WERI-Rb-1 (cell line): ENCODE measurements around the gene NKX1-1.

Experiments
- DNase-seq: peaks from one replicate; pipeline ENCODE4 v3.0.0-alpha.2; 2020
- H3K27ac ChIP-seq: fragments of 250-450 bp; sonication (Bioruptor Pico); 2 replicates; pipeline ENCODE4 v1.5.1; 2020; ENCODE audit warnings: mild to moderate bottlenecking, moderate library complexity
- H3K27me3 ChIP-seq: fragments of 250-450 bp; sonication (Bioruptor Pico); 2 replicates; pipeline ENCODE4 v1.5.1; 2021; ENCODE audit warnings: mild to moderate bottlenecking, low read depth, moderate library complexity; ENCODE audit not compliant: insufficient read depth, severe bottlenecking
- H3K36me3 ChIP-seq: fragments of 250-450 bp; sonication (Bioruptor Pico); 2 replicates; pipeline ENCODE4 v1.5.1; 2020; ENCODE audit warnings: mild to moderate bottlenecking, moderate library complexity
- H3K4me3 ChIP-seq: 2 replicates; pipeline ENCODE4 v1.5.1; 2011; ENCODE audit warnings: low read depth, mild to moderate bottlenecking, control low read depth, low read length
- H3K9me3 ChIP-seq: fragments of 250-450 bp; sonication (Bioruptor Pico); 2 replicates; pipeline ENCODE4 v1.5.1; 2021; ENCODE audit warnings: mild to moderate bottlenecking, moderate library complexity; ENCODE audit not compliant: severe bottlenecking
- CTCF ChIP-seq: IDR thresholded peaks from 2 replicates; pipeline ENCODE4 v1.5.1; 2011; ENCODE audit warnings: low read depth, mild to moderate bottlenecking, control low read depth, inconsistent platforms, low read length

The NKX1-1 gene

DNA sequence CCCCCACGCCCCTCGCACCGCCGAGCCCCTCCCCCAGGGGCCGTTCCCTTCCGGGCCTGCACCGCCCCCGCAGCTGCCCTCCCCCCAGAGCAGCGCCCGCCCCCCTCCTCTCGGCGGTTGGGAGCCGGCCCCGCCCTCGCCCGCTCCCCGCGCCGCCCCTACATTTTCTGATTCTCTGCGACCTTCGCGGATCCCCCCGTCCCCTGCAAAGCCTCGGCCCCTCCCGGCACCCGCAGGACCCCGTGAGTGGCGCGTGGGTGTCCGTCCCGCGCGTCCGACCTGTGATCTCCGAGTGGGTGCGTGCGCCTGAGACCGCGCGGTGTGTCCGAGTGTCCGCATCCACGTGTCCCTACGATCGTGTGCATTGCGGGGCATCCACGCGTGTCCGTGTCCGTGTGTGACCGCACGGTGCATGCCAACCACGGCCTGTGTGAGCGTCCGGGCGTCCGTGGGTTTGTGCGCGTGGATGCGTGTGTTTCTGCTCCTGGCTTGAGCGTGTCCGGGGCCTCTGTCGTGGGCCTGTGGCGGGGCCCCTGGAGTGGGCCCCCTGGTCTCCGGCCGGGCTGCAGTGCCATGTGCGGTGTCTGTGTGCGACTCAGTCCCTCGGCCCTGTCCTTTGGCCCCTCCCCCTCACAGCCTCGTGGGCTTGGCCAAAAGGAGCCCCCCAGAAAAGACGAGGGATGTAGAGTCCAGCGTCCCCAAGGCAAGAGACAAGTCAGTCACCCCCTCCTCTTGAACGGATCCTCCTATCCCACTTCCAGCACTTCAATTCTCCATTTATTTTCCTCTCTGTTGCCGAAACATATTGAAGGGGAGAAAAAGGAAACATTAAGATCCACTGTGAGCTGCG lies 8.8 kb upstream of the NKX1-1 start:
- no peak overlapping the region for H3K27ac ChIP-seq
- H3K27me3 ChIP-seq = no peaks in the 10 kb centered on the region
- DNase-seq = peak; percentile 8
- no peak overlapping the region for H3K4me3 ChIP-seq
- H3K36me3 ChIP-seq = no peaks in the 10 kb centered on the region
- TF ChIP-seq CTCF = no peak
- no peaks in the 10 kb centered on the region for H3K9me3 ChIP-seq

DNA sequence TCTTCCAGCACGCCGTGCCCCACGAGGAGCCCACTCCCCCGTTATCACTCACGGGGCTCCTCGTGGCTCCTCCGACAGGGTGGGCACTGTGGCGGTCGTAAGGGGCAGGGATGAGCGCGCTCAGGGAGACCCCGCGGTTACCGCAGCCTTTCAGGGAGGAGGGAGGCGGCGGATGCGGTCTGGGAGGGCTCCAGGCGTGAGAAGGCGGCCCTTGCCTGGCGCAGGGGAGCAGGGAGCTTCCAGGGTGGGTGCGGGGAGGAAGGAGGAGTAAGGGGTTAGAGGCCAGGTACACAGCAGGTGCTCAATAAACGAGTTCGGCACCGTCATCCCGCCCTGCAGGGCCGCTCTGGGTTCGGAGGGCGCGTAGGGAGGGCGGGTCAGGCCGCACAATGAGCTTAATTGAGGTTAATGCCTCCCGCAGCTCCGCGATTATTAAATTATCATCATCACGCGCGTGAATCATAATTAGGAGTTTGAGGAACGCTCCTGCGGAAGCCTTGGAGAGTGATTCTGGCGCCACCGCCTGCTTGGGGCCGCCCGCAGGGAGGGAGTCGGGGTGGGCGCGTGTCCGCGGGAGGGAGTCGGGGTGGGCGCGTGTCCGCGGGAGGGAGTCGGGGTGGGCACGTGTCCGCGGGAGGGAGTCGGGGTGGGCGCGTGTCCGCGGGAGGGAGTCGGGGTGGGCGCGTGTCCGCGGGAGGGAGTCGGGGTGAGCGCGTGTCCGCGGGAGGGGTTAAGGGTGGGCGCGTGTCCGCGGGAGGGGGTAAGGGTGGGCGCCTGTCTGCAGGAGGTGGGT lies 7.6 kb upstream of the NKX1-1 start:
- H3K4me3 ChIP-seq = no peak overlapping the region
- no peak for DNase-seq
- H3K36me3 ChIP-seq = no peaks in the 10 kb centered on the region
- no peaks in the 10 kb centered on the region for H3K9me3 ChIP-seq
- no peak overlapping the region for H3K27ac ChIP-seq
- peaks cover 11% of the 10 kb centered on the region for H3K27me3 ChIP-seq
- no peak for TF ChIP-seq CTCF

DNA sequence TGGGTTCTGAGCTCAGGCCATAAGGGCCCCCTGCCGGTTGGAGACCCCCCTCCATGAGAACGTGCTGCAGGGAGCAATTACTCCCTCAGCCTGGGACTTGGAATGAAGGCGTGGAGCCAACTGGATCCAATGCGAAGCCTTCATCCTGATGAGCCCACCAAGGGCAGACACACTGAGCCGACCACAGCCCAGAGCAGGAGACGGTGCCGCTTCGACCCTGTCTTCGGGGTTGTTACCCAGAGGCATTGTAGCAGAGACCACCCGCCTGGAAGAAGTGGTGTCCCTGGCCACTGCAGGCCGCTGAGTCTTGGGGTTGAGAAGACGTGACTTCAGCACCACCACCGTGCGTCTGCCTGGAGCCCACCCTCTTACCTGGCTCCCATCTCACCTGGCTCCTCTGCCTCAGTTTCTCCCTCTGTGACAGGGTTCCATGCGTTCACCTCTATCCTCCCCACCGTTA lies 7.0 kb upstream of the NKX1-1 start:
- Histone ChIP-seq H3K27ac (no peak overlapping the region), H3K4me3 (no peak overlapping the region), H3K36me3 (no peaks in the 10 kb centered on the region), H3K27me3 (peaks cover 17% of the 10 kb centered on the region), H3K9me3 (no peaks in the 10 kb centered on the region)
- DNase-seq = no peak
- no peak for TF ChIP-seq CTCF

- no peaks in the 10 kb centered on the region for H3K9me3 ChIP-seq
- no peak overlapping the region for H3K27ac ChIP-seq
- no peaks in the 10 kb centered on the region for H3K36me3 ChIP-seq
- H3K4me3 ChIP-seq = no peak overlapping the region
- peaks cover 21% of the 10 kb centered on the region for H3K27me3 ChIP-seq
- TF ChIP-seq CTCF = no peak
- no peak for DNase-seq
Observed at GRCh38 chr4:1412376-1413203, 6.3 kb upstream of the NKX1-1 start.

- TF ChIP-seq CTCF = peak; percentile 38; the same call in 1 of the 2 replicates
- no peak overlapping the region for H3K4me3 ChIP-seq
- no peak for DNase-seq
- no peaks in the 10 kb centered on the region for H3K36me3 ChIP-seq
- peaks cover 30% of the 10 kb centered on the region for H3K27me3 ChIP-seq
- no peak overlapping the region for H3K27ac ChIP-seq
- H3K9me3 ChIP-seq = no peaks in the 10 kb centered on the region
Observed at GRCh38 chr4:1411436-1412375, 5.5 kb upstream of the NKX1-1 start.
